Psoas muscle (tissue), 8 donors: ENCODE results near the gene STRBP. TPM values are rescaled to one million over a fixed set of nuclear protein-coding genes. Genes with fewer than 3 reads are reported as not detected.

ENCODE experiments used
- ATAC-seq, 4 donors: fragments of 200-7000 bp; cut with Tn5 transposase; one replicate each; pipeline ENCODE4 v1.9.1; 2020; ENCODE audit warnings: moderate library complexity in 3 of 4, mild to moderate bottlenecking in 2 of 4
- DNase-seq, 2 donors: peaks; one replicate each; pipeline ENCODE4 v3.0.0-alpha.2; 2020
- H3K27ac ChIP-seq: fragments of 200-600 bp; one replicate; pipeline ENCODE4 v1.8.0; 2022
- H3K27me3 ChIP-seq, 3 donors: fragments of 200-600 bp in 1 of 3; one replicate each; pipeline versions ENCODE4 v1.6.1 to v1.8.0; 2013 to 2022; ENCODE audit warnings: low read length in 2 of 3, mild to moderate bottlenecking in 2 of 3, moderate library complexity in 1 of 3; ENCODE audit not compliant: insufficient read depth in 3 of 3
- H3K36me3 ChIP-seq, 2 donors: fragments of 200-600 bp in 1 of 2; one replicate each; pipeline versions ENCODE4 v1.6.1 to v1.8.0; 2013 to 2022; ENCODE audit warnings: low read depth in 1 of 2, mild to moderate bottlenecking in 1 of 2, moderate library complexity in 1 of 2; ENCODE audit not compliant: insufficient read depth in 1 of 2
- H3K4me1 ChIP-seq: fragments of 200-600 bp; one replicate; pipeline ENCODE4 v1.8.0; 2022
- H3K4me3 ChIP-seq: fragments of 200-600 bp; one replicate; pipeline ENCODE4 v1.8.0; 2022; ENCODE audit warnings: mild to moderate bottlenecking
- H3K9me3 ChIP-seq: fragments of 200-600 bp; one replicate; pipeline ENCODE4 v1.8.0; 2022
- WGBS, 3 donors: extraction: QIAGEN DNeasy Blood & Tissue Kit; methylation state at CpG; one replicate each; pipeline versions ENCODE4 v1.1.6 to v1.1.7; 2013; 5-methylcytosine and 5-hydroxymethylcytosine counted together
- intact Hi-C, 2 donors: fragments of 100-400 bp; cut with DNase I; formaldehyde crosslinking; loops; one replicate each; pipeline versions ENCODE4 v1.11.0 to v1.14.2; 2022
- polyA plus RNA-seq, 3 donors: library from polyadenylated mRNA; stranded (reverse); fragments of 200-250 nt; gene quantifications; one replicate each; pipeline ENCODE4 v1.2.3, GENCODE V29; 2013
- total RNA-seq, 4 donors: library from RNA; stranded (reverse); fragmentation: NEBNext Ultra II Directional in 2 of 4; extraction: Animal tissue kit (Norgen Biotek cat#: 25700) in 2 of 4; gene quantifications; one replicate each; pipeline versions ENCODE4 v1.2.1 to v1.2.4, GENCODE V29; 2021 to 2023
- TF ChIP-seq, protein P1 (sequence below): fragments of 200-600 bp; IDR thresholded peaks from one replicate; pipeline ENCODE4 v1.8.0; 2022; ENCODE audit warnings: antibody characterized with exemption
- donor health status: healthy with polysubstance abuse.
- donor health status: DM: no; HTN: no; CAD: no; lungs with moderate emphysema.
- donor health status: Bipolar disorder and iron deficiency.
- donor health status: healthy.
- donor health status: DM: yes; HTN: yes; CAD: no.
- donor health status: DM: no; HTN: no; CAD: no.
- donor health status: DM: no; HTN: no; CAD: no.
- donor health status: DM: yes; HTN: yes; CAD: no.

Gene STRBP
- total and polyA plus RNA-seq, 7 donors = 3.8 to 8.5 (median 6.2) TPM

DNA sequence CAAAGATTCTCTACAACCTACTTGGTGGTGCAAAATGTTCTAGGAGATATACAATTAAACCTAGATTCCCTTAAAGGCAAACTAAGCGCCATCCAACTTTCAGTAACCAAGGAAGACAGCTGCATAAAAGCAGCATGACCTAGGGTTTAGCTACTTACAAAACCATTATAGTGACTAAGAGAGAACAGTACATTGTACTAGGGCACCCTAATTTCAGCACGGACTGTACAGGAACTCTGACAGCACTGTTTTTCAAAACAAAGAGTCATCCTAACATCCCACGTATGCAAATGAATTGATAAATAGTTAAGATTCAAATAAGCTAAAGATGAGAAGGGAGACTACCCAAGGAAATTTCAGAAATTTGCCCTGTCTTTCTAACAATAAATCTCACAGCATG, 30.0 kb downstream of the STRBP start:
- DNase-seq (no peak), ATAC-seq (peak in 2 of 4 donors; percentile 75 to 88)
- WGBS, 3 donors = 63 to 77% (median 65%) methylated on average over 3 of the region's 3 CpGs
- no peaks in the 10 kb centered on the region for H3K9me3 ChIP-seq
- H3K4me1 ChIP-seq = peaks cover 4% of the 10 kb centered on the region
- H3K4me3 ChIP-seq = no peak overlapping the region
- H3K36me3 ChIP-seq = no peaks in the 10 kb centered on the region
- no peaks in the 10 kb centered on the region for H3K27me3 ChIP-seq
- TF ChIP-seq, protein P1, sequence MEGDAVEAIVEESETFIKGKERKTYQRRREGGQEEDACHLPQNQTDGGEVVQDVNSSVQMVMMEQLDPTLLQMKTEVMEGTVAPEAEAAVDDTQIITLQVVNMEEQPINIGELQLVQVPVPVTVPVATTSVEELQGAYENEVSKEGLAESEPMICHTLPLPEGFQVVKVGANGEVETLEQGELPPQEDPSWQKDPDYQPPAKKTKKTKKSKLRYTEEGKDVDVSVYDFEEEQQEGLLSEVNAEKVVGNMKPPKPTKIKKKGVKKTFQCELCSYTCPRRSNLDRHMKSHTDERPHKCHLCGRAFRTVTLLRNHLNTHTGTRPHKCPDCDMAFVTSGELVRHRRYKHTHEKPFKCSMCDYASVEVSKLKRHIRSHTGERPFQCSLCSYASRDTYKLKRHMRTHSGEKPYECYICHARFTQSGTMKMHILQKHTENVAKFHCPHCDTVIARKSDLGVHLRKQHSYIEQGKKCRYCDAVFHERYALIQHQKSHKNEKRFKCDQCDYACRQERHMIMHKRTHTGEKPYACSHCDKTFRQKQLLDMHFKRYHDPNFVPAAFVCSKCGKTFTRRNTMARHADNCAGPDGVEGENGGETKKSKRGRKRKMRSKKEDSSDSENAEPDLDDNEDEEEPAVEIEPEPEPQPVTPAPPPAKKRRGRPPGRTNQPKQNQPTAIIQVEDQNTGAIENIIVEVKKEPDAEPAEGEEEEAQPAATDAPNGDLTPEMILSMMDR = no peak
- intact Hi-C loops = no loop called here
- H3K27ac ChIP-seq = no peak overlapping the region

DNA sequence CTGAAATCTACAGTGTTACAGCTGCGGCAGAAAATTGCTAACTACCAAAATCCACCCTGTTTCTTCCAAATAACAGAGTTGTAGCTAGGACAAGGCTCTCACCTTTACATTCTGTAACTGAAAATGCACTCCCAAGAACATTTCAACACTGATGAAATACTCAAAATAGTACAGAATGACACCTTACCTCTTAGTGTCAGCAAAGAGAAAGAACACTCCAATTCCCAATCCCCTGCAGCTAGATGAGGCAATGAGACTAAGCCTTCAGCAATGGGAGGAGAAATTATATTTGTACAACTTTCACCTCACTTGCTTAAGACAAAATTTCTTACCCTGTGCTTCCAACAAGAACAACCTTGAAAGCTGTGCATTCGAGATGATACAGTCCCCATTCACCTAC, 31.2 kb downstream of the STRBP start:
- TF ChIP-seq, protein P1 = no peak
- H3K4me3 ChIP-seq = no peak overlapping the region
- WGBS, 3 donors = 91 to 96% (median 96%) methylated on average over 2 of the region's 2 CpGs
- intact Hi-C loops = no loop called here
- ATAC-seq (peak in 1 of 4 donors; percentile 68), DNase-seq (no peak)
- H3K27ac ChIP-seq = no peak overlapping the region
- no peaks in the 10 kb centered on the region for H3K27me3 ChIP-seq
- no peaks in the 10 kb centered on the region for H3K36me3 ChIP-seq
- H3K4me1 ChIP-seq = peaks cover 4% of the 10 kb centered on the region
- H3K9me3 ChIP-seq = no peaks in the 10 kb centered on the region

DNA sequence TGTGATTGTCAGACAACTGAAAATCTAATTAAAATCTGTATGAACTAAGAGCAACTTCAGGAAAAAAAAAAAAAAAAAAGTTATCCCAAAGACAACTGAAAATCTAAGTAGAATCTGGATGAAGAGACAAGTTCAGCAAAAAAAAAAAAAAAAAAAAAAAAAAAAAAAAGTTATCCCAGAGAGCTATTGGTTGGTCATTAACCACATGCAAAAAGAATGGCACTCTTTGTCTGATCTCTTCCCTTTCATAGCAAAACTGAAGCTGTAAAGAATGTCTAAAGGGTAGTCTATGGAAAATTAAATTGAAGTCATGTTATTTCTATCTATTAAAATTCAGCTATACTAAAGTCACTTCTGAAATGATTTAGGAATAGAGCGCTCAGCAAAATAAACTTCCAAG, 32.9 kb downstream of the STRBP start:
- ATAC-seq (no peak), DNase-seq (no peak)
- peaks cover 4% of the 10 kb centered on the region for H3K4me1 ChIP-seq
- H3K4me3 ChIP-seq = no peak overlapping the region
- TF ChIP-seq, protein P1 = no peak
- H3K27me3 ChIP-seq = no peaks in the 10 kb centered on the region
- H3K36me3 ChIP-seq = no peaks in the 10 kb centered on the region
- H3K27ac ChIP-seq = no peak overlapping the region
- H3K9me3 ChIP-seq = no peaks in the 10 kb centered on the region
- intact Hi-C loops = no loop called here
- WGBS, 3 donors = 92 to 100% (median 100%) methylated on average over 1 of the region's 1 CpG

DNA sequence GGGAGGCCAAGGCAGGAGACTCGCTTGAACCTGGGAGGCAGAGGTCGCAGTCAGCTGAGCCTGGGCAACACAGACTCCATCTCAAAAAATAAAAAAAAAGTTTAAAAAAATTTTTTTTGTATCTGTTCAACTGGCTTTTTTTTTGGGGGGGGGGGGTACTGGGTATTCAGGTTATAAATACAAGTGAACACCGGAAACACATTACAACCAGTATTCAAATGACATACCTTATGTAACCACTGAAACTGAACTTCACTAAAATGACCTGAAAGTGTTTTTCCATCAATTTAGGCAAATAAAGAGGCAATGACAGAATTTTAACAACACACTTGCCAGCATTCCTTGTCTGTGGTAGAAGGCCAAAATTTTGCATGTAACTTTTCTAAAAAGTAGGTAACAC, 33.5 kb downstream of the STRBP start:
- TF ChIP-seq, protein P1 = no peak
- peaks cover 4% of the 10 kb centered on the region for H3K4me1 ChIP-seq
- intact Hi-C loops = no loop called here
- no peak for DNase-seq
- no peak overlapping the region for H3K27ac ChIP-seq
- no peaks in the 10 kb centered on the region for H3K27me3 ChIP-seq
- no peaks in the 10 kb centered on the region for H3K9me3 ChIP-seq
- no peak for ATAC-seq
- 95 to 100% (median 97%) methylated on average over 3 of the region's 3 CpGs for WGBS, 3 donors
- H3K4me3 ChIP-seq = no peak overlapping the region
- no peaks in the 10 kb centered on the region for H3K36me3 ChIP-seq

DNA sequence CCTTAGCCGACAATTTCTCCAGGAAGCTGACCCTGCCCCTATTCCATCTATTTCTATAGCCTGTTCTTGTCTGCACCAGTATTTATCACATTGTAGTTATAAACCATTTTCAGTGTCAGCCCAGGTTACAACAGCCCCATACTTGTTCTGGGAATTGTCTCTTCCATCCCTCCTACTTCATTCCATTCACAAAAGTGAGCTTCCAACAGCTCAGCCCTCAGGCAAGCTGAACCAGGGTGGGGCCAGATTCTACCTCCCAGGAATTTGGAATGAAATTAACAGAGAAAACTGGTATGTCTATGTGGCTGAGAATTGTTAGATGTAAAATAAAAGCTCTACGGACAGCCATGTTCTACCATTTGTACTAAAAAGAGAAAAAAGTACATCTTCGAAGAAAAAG, 36.1 kb downstream of the STRBP start:
- intact Hi-C loops = no loop called here
- Histone ChIP-seq H3K4me3 (no peak overlapping the region), H3K9me3 (no peaks in the 10 kb centered on the region), H3K27me3 (no peaks in the 10 kb centered on the region), H3K4me1 (no peaks in the 10 kb centered on the region), H3K27ac (no peak overlapping the region), H3K36me3 (no peaks in the 10 kb centered on the region)
- no peak for ATAC-seq
- DNase-seq = no peak
- 94 to 98% (median 96%) methylated on average over 3 of the region's 3 CpGs for WGBS, 3 donors
- TF ChIP-seq, protein P1 = no peak
